ENCODE measurements around the gene SEZ6L2. TPM values are rescaled to one million over a fixed set of nuclear protein-coding genes. Genes with fewer than 3 reads are reported as not detected.
"Not testable (repeated sequence)": the region's sequence is repeated elsewhere in the genome, so short reads cannot be mapped to it uniquely, and the experiment has no call there.

SEZ6L2 gene
- total RNA-seq, 4 donors from 2014 or later, result 0.33 to 1.5 (median 0.79) TPM

DNA sequence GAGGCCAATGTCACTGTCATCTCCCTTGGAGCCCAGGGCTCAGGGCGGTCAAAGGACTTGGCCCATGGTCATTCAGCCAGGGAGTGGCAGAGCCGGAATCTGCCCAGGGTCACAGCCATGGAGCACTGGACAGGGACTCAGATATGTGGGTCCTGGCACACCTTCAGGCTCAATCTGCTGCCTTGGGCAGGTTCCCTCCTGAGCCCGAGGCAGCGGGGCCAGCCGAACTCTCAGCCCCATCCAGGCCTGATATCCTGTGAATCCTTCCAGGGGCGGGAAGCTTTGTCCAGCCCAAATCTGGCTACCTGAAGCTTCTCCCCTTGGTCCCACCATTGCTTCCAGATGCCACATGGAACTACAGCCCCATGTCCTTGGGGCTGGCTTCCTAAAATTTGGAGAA lies 24.1 kb downstream of the SEZ6L2 start:
- TF ChIP-seq, protein P1, sequence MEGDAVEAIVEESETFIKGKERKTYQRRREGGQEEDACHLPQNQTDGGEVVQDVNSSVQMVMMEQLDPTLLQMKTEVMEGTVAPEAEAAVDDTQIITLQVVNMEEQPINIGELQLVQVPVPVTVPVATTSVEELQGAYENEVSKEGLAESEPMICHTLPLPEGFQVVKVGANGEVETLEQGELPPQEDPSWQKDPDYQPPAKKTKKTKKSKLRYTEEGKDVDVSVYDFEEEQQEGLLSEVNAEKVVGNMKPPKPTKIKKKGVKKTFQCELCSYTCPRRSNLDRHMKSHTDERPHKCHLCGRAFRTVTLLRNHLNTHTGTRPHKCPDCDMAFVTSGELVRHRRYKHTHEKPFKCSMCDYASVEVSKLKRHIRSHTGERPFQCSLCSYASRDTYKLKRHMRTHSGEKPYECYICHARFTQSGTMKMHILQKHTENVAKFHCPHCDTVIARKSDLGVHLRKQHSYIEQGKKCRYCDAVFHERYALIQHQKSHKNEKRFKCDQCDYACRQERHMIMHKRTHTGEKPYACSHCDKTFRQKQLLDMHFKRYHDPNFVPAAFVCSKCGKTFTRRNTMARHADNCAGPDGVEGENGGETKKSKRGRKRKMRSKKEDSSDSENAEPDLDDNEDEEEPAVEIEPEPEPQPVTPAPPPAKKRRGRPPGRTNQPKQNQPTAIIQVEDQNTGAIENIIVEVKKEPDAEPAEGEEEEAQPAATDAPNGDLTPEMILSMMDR (IDR thresholded peaks at IDR 0.05), result no peak
- no peak for TF ChIP-seq POLR2A (IDR thresholded peaks at IDR 0.05)
- WGBS, 2 donors, result 93 to 100% methylated on average over 4 to 5 of the region's 6 CpGs
- Histone ChIP-seq H3K9me3 (no peaks in the 10 kb centered on the region), H3K4me1 (peaks cover 0 to 7% of the 10 kb centered on the region in 2 donors), H3K36me3 (no peaks in the 10 kb centered on the region), H3K27ac (no peak overlapping the region), H3K4me3 (replicated peaks in 1 of 3) (no peak overlapping the region), H3K27me3 (peaks cover 14% of the 10 kb centered on the region)
- no peak for DNase-seq
- intact Hi-C loops (cut with DNase I), result no loop called here

DNA sequence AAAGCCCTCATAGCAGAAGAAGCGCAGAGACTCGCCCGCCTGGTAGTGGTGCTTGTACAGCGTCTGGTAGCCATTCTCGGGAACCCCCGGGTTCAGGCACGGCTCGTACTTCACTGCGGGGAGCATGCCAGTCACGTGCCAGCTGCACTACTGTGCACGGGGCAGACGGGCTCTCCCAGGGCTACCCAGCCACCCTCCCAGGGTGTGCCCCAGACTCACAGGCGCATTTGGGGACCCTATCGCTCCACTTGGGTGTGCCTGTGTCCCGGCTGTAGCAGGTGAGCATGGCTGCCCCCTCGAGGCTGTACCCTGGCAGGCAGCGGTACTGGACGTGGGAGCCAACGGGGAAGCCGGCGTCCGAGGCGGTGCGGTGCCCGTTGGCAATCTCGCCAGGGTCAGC lies 26.0 kb downstream of the SEZ6L2 start:
- WGBS, 2 donors, result 69 to 91% methylated on average over 4 to 10 of the region's 26 CpGs
- H3K27ac ChIP-seq, result no peak overlapping the region
- no peak for DNase-seq

DNA sequence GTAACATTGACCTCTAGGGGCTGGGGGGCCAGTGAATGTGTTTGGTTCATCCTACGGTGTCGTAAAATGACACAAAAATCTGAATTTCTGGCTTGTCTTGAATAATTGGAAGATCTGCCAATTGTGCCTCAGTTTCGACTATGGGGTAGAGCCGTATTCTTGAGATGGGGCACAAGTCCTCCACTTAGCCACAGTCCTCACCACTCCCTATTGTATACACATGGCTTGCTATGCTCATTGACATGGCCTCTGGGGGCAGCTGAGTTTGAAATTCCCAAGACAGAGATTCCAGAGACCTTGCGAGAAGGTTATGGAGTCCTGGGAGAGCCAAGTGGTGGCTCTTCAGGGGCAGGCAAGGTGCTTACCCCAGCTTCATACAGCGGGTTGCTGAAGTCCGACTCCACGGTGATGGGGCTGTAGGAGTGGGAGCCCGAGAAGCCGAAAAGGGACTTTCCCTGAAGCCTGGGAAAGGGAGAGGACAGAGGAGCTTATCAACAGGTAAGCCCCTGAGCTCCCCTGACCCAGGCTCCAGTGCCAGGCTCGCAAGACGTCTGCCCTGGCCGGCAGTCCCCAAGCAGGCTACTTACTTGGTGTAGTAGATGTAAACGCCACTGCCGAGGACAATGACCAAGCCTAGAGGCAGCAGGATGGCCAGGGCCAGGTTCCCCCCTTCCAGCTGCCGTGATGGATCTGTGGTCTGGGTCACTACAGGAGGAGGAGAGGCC lies 27.4 kb downstream of the SEZ6L2 start:
- peaks cover 0 to 7% of the 10 kb centered on the region in 2 donors for H3K4me1 ChIP-seq
- TF ChIP-seq, protein P1 (IDR thresholded peaks at IDR 0.05), result no peak
- no peak for TF ChIP-seq POLR2A (IDR thresholded peaks at IDR 0.05)
- intact Hi-C loops (cut with DNase I), result no loop called here
- DNase-seq, result no peak
- H3K36me3 ChIP-seq, result no peaks in the 10 kb centered on the region
- H3K27me3 ChIP-seq, result peaks cover 7% of the 10 kb centered on the region
- H3K4me3 ChIP-seq (replicated peaks in 1 of 3), result no peak overlapping the region
- H3K9me3 ChIP-seq, result no peaks in the 10 kb centered on the region
- no peak overlapping the region for H3K27ac ChIP-seq
- WGBS, 2 donors, result 84 to 92% methylated on average over 13 to 15 of the region's 16 CpGs

More for the DNA sequence above, 26.0 kb downstream of the SEZ6L2 start:
- H3K9me3 ChIP-seq, result no peaks in the 10 kb centered on the region
- no peak overlapping the region for H3K4me3 ChIP-seq (replicated peaks in 1 of 3)
- H3K36me3 ChIP-seq, result no peaks in the 10 kb centered on the region
- peaks cover 14% of the 10 kb centered on the region for H3K27me3 ChIP-seq
- peaks cover 0 to 7% of the 10 kb centered on the region in 2 donors for H3K4me1 ChIP-seq
- TF ChIP-seq, protein P1 (IDR thresholded peaks at IDR 0.05), result no peak
- TF ChIP-seq POLR2A (IDR thresholded peaks at IDR 0.05), result no peak
- intact Hi-C loops (cut with DNase I), result no loop called here

DNA sequence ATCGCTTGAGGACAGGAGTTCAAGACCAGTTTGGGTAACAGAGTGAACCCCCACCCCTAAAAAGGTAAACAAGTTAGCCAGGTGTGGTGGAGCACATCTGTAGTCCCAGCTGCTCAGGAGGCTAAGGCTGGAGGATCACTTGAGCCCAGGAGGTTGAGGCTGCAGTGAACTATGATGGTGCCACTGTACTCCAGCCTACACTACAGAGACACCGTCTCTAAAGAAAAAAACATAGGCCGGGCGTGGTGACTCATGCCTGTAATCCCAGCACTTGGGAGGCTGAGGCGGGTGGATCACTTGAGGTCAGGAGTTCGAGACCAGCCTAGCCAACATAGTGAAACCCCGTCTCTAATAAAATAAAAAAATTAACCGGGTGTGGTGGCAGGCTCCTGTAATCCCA lies 30.3 kb downstream of the SEZ6L2 start:
- H3K4me3 ChIP-seq (replicated peaks in 1 of 3); DNase-seq; intact Hi-C loops (cut with DNase I); H3K9me3 ChIP-seq; H3K27me3 ChIP-seq; H3K27ac ChIP-seq; H3K36me3 ChIP-seq; H3K4me1 ChIP-seq: not testable (repeated sequence)
- 92% methylated on average over 8 of the region's 8 CpGs for WGBS, 2 donors

DNA sequence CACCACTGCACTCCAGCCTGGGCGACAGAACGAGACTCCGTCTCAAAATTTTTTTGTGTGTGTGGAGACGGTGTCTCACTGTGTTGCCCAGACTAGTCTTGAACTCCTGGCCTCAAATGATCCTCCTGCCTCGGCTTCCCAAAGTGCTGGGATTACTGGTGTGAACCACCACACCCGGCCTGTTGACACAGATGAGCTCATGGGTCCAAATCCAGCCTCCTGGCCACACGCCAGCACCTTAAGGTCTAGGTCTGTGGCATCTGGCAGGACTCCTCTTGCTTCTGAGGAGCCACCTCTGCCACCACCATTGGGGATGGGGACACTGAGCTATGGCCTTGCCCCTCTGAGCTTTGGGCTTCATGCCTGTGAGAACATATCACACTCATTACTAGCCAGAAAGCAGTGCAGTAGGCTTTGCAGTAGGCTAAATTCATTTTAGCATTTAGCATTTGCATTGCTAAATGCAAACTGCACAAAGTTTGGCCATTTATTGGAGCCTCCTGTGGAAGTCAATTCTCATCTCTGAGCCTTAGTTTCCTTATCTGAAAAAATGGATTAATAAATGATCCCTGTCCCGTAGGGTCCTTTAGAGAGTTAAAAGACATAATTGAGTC lies 30.8 kb downstream of the SEZ6L2 start:
- Histone ChIP-seq H3K36me3 (no peaks in the 10 kb centered on the region), H3K27me3 (no peaks in the 10 kb centered on the region), H3K4me3 (replicated peaks in 1 of 3) (no peak overlapping the region), H3K4me1 (no peaks in the 10 kb centered on the region), H3K9me3 (no peaks in the 10 kb centered on the region), H3K27ac (no peak overlapping the region)
- DNase-seq, result no peak
- TF ChIP-seq, protein P1 (IDR thresholded peaks at IDR 0.05), result no peak
- no peak for TF ChIP-seq POLR2A (IDR thresholded peaks at IDR 0.05)
- WGBS, 2 donors, result 63 to 86% methylated on average over 5 to 8 of the region's 8 CpGs
- intact Hi-C loops (cut with DNase I), result no loop called here

Data from thyroid gland (tissue), 4 donors.